CD4-positive, alpha-beta T cell treated with Interleukin-1 beta for 1 hour (primary cell): Measurements from ENCODE around the gene DCUN1D2.
"Not testable (repeated sequence)": the region's sequence is repeated elsewhere in the genome, so short reads cannot be mapped to it uniquely, and the experiment has no call there.

Experiments used
- DNase-seq, 2 donors: peaks; one replicate each; pipeline ENCODE4 v3.0.0-alpha.2; 2020 to 2022

Gene DCUN1D2

DNA sequence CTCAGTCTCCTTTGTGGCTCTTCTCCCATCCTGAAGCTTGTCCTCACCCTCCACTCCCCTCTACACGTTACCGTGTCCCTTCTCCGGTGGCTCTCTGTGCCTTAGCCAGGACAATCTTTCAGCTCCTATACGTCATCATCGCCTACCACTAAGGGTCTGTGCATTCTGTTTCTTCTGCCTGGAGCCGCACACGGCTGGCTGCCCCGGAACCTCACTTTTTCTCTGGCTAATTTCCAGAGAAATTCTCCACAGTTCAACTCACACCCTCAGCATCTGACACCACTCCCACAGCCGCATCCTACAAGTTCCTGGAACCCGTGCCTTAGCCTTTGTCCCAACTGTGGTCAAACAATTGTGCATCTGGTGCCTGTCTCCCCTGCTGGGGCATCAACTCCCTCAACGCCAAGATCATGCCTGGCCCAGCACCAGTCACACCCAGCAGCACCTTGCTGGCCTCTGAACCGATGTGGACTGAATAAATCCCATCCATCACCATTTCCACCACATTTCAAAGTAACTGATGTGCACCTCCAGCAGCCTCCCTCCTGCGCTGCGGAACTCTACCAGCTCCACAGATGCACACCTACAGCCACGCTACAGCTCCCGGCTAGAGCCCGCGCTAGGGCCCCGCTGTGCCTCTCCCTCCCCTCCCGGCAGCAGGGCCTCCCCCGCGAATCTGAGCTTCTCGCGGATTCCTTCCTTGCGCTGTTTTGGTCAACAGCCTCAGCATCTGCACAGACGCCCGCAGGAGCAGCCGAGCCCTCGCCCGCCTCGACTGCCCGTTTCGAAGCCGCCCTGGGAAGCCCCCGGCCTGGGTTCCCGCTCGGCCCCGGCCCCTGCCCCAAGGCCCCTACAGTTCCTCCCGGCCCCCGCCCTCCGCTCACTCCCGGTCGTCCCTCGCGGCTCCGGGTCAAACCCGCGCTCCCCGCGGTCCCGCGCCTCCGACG, 689 bp downstream of the DCUN1D2 start:
- DNase-seq = peak; percentile 13 to 31

DNA sequence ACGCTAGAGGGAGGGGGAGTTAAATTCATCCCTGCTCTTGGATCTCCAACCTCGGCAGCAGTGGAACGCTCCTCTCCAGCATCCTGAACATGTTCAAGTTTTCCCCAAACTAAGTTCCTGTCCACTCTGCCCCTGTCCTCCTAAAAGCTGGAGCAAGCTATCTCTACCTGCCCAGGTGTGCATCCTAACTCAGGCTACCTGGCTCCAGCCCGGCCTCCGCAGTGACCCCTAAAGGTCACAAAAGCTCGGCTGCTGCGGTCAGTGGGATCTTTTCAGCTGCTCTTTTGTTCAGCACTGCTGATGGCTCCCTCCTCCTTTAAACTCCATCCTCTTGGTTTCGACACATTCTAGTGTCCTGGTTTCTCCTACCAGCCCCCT, 1.4 kb downstream of the DCUN1D2 start:
- DNase-seq = no peak

DNA sequence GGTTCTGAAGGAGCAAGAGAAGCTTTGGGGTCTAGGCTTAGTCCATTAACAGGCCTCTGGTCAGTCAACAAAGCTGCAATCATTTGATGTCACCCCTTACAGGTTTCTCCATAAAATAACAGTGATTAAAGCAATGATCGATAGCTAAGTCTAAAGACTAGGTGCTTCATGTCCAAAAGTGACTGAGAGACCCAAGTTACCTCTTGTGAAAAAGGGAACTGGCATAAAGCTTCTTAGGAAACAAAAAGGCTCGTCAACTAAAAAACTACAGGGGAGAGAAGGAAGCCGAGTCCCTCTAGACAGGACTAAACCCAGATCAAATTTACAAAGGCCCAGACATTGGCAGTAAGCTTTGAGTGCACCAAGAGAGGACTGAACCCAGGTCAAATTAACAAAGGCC, 2.2 kb downstream of the DCUN1D2 start:
- DNase-seq = no peak

DNA sequence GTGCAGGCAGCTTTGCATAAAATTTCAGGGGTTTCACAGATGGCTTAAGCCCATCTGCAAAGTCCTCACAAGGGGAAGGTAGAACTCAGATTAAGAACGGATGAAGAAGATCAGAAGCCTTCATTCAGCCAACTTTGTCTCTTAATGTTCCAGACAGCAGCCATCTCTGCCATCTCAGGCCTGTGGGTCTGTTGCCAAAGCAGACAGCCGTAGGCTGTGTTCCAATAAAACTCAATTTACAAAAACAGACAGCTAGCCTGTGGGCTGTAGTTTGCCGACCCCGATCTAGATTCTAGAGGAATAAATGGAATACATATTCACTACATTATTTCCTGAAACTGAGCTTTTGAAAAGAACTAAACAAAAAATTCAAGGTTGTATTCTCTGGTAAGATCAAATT, 3.8 kb downstream of the DCUN1D2 start:
- DNase-seq = no peak

DNA sequence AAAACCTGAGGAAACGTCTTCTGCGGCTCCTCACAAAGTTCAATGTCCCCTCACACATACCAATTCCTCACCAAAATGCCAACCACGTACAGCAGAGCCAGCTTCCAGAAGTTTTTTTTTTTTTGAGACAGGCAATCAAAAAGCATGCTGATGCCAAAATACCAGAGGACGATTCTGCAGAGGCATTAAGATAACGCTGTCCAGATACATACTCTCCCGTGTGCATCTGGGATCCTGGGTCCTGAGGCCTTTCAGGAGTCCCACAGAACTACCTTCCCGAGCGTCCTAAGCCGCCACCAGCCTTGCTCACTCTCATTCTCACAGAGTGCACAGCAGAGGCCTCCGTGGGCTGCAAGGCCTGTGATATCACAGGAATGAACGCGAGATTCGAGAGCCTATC, 5.0 kb downstream of the DCUN1D2 start:
- no peak for DNase-seq

DNA sequence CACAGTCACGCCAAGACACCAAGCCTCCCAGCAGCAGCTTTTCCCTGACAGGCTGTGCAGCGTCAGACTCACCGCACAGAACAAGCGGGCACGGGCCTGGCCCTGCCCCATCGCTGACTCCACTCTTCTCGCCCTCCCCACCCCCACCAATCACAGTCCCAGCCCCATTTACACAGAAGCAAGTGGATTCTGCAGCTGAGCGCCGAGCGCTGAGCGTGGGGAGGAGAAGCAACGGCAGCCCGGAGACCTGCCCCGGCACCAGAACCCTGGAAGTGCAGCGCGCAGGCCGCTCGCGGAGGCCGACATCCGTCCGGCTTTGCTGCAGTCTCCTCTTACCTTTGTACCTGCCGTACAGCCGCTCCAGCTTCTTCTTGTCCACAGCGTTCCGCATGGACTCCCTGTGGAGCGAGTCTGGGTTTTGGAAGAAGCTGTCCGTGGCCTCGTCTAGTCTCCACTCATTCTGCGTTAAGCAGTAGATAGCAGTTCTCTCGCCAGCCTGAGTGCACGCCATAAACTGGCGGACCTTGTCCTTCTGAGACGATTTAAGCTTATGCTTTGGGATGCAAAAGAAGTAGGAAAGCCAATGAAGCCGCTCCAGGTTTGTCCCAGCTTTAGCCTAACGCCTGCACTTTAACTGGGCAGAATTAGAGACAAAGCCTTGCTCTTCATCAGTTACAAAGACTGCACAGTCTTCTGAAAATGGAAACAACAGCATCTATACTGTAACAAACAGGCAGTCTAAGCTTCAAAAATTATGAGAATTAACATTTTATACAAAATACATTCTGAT, 6.8 kb downstream of the DCUN1D2 start:
- DNase-seq = no peak

DNA sequence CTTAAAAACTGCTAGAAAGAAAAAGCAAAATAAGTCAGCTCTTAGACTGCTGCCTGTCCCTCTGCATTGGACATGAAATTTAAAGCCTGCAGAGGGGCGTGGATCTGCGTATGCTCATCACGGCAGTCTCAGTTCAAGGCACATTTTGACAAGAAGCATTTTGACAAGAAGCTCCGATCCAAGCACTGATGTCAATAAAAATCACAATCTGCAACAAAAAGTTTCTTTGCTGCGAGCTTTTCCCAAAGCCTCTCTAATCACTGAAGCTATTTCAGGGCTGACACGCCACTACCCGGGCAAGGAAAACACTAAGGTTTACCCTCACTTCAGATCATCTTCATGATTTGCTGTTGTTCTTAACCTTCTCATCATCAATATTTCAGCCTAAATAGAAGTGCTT, 7.4 kb downstream of the DCUN1D2 start:
- no peak for DNase-seq

DNA sequence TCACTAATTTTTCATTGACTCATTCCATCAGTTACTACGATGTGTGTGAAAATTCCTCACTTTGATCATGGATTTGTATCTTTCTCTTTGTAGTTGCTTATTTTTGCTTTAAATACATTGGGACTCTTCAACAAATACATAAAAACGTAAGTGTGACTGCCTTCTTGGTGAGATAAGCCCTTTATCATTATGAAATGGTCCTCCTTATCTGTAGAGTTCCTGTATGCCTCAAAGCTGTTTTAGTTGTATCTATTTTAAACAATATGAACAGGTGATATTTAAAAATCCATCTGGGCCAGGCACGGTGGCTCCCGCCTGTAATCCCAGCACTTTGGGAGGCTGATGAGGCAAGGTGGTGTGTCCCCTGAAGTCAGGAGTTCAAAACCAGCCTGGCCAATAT, 11.3 kb downstream of the DCUN1D2 start:
- DNase-seq = no peak

DNA sequence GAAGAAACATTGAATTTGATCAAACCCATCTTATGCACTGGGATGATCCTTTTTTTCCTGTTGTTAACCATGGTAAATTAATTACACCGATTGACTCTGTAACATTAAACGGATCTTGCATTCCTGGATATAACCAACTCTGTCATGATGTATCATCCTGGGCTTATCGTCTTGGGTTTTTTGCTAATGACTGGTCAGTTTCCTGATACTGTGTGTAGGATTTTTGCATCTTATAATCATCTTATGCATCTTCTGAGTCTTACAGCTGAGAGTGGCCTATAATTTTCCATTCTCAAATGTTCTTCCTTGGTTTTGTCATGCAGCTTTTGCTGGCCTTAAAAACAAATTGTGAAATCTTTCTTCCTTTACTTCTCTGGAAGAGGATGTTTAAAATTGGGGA, 12.8 kb downstream of the DCUN1D2 start:
- DNase-seq = no peak

DNA sequence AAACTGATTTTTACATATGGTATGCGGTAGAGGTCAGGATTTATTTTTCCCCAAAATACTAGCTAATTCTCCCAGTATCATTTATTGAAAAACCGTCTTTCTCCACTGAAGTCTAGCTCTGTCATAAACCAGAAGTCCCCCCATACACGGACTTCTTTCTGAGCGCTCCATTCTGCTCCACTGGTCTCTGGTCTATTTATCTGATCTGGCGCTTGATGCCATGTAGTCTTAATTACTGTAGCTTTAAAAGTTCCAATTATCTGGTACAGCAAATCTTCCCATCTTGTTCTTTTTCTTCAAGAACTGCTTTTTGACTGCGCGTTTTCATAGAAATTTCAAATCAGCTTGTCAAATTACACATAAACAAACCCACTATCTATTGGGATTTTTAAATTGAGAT, 13.7 kb downstream of the DCUN1D2 start:
- no peak for DNase-seq

DNA sequence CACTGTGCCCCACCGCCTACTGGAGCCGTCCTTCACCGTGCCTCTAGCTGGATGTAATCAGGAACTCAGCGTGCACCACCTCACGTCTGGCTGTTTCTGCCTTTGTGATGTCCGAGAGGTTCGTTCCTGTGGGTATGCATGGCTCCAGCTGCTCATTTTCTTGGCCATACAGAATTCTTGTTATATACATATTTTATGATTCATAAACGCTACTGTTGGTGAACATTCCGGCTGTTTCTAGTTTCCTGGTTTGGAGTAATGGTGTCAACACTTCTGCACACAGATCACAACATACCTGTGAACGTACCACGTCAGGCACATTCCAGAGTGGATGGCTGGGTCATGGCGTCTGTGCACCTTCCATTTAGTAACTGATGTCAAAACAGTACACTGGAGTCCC, 14.6 kb downstream of the DCUN1D2 start:
- no peak for DNase-seq

DNA sequence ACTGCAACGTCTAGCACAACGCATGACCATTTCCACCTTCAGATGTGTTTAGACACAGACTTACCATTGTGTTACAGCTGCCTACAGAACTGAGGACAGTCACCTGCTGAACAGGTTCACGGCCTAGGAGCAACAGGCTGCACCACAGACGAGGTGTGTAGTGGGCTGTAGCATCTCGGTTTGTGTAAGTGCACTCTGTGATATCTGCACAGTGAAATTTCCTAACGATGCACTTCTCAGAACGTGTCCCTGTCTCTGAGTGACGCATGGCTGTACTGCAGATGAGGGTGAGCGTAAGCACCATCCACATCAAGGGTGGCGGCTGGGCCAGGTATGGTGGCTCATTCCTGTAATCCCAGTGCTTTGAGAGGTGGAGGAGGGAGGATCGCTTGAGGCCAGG, 15.2 kb downstream of the DCUN1D2 start:
- DNase-seq = no peak

DNA sequence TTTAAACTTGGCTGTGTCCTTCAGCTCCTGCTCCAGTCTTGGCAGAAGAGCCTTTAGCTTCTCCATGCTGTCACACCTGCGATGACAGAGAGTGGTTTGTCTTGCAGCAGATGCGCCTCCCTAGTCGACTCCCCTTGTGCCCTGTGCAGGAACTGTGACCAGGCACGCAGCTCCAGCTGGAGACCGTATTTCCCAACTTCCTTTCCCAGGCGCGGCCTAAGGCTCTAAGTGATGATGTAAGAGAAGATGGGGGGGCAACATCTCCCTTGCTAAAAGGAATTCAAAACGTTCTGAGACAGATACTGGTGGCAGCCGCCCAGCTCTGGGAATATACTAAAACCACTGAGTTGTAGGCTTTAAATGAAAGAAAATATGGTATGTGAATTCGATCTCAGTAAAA, 16.3 kb downstream of the DCUN1D2 start:
- DNase-seq = peak in 1 of 2 donors; percentile 50

DNA sequence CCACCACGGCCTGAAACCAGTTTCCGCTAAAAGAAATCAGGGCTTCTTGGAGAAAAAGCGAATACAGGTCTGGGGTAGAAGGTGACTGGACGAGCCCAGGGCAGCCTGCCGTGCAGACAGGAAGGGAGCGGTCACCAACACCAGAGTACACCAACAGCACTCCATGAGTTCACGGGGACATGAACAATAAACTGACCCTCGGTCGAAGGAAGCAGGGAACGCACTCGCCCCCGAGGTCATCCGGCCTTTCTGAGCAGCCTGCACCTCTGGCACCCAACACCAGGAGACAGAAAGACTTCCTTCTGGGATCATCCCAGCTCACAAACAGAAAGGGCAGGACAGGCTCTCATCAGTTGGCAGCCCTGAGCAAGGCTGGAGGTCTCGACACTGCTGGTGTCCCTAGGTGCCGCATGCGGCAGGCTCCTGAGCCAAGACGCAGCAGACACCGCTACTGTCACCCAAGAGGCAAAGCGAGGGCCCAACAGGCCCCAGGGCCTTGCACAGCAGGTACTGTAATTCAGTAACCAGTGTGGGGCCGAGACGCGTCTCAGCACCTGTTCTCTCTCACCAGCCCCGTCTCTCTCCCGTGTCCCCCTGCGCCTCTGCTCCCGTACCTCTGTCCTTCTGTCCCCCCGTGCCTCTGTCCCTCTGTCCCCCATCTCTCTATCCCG, 18.0 kb downstream of the DCUN1D2 start:
- no peak for DNase-seq

DNA sequence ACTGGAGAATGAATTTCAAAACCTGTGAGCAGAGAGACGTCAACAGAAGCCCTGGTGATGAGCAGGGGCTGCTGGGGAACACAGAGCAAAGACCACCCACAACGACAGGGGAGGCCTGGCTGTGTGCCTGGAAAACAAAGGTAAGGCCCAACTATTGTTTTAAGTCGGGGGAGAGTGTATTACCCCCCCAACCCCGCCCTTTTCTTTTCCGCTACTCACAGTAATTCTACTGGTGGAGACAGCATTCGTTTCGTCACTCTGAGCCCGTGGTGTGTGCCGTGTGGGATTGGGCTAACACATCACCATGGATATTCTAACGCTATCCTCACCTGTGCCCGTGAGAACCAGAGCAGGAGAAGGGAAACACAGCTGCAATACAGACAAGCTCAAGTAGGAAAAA, 18.7 kb downstream of the DCUN1D2 start:
- no peak for DNase-seq

DNA sequence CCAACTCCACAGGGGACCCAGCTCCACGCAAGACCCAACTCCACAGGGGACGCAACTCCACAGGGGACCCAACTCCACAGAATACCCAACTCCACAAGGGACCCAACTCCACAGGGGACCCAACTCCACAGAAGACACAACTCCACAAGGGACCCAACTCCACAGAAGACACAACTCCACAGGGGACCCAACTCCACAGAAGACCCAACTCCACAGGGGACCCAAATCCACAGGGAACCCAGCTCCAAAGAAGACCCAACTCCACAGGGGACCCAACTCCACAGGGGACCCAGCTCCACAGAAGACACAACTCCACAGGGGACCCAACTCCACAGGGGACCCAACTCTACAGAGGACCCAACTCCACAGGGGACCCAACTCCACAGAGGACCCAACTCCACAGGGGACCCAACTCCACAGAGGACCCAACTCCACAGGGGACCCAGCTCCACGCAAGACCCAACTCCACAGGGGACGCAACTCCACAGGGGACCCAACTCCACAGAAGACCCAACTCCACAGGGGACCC, 19.8 kb downstream of the DCUN1D2 start:
- DNase-seq = not testable (repeated sequence)

DNA sequence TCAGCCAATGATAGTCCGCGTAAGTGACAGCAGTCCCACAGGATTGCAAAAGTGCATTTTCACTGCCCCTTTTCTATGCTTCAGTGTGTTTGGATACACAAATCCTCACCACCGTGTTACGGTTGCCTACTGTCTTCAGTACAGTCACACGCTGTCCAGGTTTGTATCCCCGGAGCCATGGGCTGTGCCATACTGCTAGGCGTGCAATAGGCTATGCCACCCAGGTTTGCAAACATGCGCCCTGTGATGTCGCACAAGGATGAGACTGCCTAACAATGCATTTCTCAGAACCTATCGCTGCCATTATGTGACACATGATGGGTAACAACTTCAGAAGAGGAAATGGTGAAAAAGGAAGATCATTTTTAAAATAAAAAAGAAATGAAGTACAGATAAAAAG, 20.4 kb downstream of the DCUN1D2 start:
- no peak for DNase-seq

DNA sequence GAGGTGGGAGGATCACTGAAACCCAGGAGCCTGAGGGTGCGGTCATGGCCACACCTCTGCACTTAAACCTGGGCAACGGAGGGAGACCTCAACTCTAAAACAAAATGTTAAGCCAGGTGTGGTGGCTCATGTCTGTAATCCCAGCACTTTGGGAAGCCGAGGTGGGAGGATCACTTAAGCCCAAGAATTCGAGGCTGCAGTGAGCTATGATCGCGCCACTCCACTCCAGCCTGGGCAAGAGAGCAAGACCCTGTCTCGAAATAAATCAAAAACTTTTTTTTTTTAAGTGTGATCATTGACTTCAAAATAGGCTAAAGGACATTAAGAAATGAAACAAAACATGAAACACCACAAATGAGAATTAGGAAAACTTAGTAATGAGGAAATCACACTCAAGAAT, 20.9 kb downstream of the DCUN1D2 start:
- DNase-seq = no peak

DNA sequence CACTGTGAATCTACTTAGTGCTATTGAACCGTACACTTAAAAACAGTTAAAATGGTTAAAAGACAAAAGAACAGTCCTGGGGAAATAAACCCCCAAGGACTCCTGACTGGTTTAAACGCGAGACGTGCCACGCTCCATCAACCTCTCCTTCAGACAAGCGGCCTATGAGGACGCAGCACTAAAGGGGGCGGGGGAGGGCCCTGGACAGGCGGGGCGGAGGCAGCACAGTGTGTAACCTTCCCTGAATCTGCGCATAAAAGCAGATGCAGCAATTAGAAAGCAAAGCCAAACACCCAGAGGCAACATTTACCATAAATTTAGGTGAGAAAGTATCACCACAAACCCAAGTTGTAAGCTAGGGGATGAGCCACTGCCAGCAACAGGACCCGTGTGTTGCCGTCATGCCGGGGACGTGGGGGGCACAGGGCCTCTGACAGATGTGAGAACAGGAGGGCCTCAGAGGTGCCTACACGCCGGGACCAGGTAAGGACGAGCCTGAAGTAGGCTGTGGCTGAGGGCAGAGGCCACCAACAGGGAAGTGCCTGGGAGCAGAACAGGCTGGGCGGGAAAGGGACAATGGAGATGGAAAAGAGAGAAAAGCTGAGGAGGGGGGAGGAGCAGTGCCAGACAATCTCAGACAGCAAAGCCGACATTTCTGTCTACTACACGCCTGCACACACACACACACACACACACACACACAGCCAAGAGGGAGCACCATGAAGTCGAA, 21.9 kb downstream of the DCUN1D2 start:
- no peak for DNase-seq

DNA sequence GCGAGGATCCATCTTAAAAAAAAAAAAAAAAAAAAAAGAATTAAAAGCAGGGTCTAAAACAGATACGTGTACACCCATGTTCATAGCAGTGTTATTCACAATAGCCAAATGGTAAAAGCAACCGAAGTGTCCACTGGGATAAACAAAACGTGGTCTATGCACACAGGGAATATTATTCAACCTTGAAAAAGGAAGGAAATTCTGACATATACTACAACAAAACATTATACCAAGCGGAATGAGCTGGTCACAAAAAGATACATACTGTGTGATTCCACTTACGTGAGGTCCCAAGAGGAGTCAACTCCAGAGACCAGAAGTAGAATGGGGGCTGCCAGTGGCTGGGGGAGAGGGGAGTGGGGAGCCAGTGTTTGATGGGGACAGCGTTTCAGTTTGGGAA, 22.5 kb downstream of the DCUN1D2 start:
- no peak for DNase-seq

DNA sequence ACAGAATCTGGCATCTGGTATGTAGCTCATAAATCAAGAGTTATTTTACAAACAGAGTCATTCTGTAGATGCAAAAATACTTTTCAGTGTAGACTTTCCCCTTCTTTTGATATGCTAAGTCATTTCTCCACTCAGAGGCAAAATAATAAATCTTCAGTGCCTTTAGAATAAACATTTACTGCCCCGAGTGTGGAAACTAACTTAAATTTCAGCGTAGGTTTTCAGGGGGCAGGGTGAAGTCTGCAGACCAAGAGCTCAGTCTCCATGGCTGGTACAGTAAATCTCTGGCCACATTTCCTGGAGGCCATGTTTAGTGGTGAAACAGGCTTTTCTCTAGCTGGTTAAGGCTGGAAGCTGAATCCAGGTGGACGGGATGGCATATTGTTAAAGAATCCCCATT, 24.1 kb downstream of the DCUN1D2 start:
- no peak for DNase-seq

DNA sequence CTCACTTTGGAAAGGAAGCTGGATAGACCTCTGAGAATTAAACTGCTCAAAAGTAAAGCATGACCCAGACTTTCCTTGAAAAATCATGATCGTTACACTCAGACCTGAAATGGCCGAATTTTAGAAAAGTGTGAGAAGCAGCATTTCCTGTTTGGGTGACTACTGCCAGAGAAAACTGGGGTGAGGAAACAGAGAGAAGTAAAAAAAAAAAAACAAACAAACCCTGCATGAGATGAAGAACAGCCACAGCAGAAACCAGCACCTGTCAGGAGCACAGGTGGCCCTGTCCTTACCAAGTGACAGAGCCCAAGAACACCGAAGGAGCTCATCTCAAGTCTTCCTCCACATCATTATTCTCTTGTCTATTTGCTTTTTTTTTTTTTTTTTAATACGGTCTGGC, 25.2 kb downstream of the DCUN1D2 start:
- DNase-seq = no peak

DNA sequence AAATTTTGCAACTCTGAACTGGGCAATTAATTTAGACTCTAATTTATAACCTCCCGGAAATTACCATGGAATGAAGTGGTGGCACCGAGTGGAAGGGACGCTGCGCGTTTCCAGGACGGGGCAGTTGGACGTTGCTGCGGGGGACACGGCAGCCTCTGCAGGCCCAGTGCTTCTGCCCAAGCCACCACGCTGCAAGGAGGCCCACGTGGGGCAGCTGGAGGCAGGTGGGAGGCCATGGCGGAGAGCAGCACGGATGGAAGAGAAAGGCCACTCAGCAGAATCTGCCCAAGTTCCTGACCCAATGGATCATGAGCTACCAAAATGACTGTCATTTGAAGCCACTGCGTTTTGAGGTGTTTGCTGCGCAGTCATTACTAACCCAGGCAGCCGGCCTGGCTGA, 26.0 kb downstream of the DCUN1D2 start:
- DNase-seq = no peak
